Left ventricle myocardium inferior (tissue), 1 donor: ENCODE data around the gene TWF2. TPM values are rescaled to one million over a fixed set of nuclear protein-coding genes. Genes with fewer than 3 reads are reported as not detected.

Source experiments
- DNase-seq: peaks from one replicate; pipeline ENCODE4 v3.0.0-alpha.2; 2020
- H3K27ac ChIP-seq: fragments of 200-600 bp; replicated peaks from 2 replicates; pipeline ENCODE4 v1.8.0; 2021
- H3K27me3 ChIP-seq: fragments of 200-600 bp; 2 replicates; pipeline ENCODE4 v1.8.0; 2021; ENCODE audit warnings: low read depth
- H3K36me3 ChIP-seq: fragments of 200-600 bp; 2 replicates; pipeline ENCODE4 v1.8.0; 2021
- H3K4me1 ChIP-seq: fragments of 200-600 bp; 2 replicates; pipeline ENCODE4 v1.8.0; 2021
- H3K4me3 ChIP-seq: fragments of 200-600 bp; 2 replicates; pipeline ENCODE4 v1.8.0; 2021; ENCODE audit warnings: mild to moderate bottlenecking, moderate library complexity
- H3K9me3 ChIP-seq: fragments of 200-600 bp; replicated peaks from 2 replicates; pipeline ENCODE4 v1.8.0; 2021
- intact Hi-C: fragments of 100-400 bp; cut with micrococcal nuclease; formaldehyde crosslinking; loops from one replicate; pipeline ENCODE4 v1.11.0; 2022
- total RNA-seq: library from RNA; stranded (reverse); fragmentation: NEBNext Ultra II Directional; extraction: Animal tissue kit (Norgen Biotek cat#: 25700); gene quantifications from one replicate; pipeline ENCODE4 v1.2.1, GENCODE V29; 2021
- TF ChIP-seq, protein P1 (sequence below): fragments of 200-600 bp; IDR thresholded peaks from 2 replicates; pipeline ENCODE4 v1.8.0; 2021; ENCODE audit warnings: antibody characterized with exemption, mild to moderate bottlenecking, borderline replicate concordance
- donor health status: DM: no; HTN: yes; CAD: no; lungs with severe emphysema.

The TWF2 gene
- total RNA-seq, 1 donor from 2014 or later = 115 TPM

DNA sequence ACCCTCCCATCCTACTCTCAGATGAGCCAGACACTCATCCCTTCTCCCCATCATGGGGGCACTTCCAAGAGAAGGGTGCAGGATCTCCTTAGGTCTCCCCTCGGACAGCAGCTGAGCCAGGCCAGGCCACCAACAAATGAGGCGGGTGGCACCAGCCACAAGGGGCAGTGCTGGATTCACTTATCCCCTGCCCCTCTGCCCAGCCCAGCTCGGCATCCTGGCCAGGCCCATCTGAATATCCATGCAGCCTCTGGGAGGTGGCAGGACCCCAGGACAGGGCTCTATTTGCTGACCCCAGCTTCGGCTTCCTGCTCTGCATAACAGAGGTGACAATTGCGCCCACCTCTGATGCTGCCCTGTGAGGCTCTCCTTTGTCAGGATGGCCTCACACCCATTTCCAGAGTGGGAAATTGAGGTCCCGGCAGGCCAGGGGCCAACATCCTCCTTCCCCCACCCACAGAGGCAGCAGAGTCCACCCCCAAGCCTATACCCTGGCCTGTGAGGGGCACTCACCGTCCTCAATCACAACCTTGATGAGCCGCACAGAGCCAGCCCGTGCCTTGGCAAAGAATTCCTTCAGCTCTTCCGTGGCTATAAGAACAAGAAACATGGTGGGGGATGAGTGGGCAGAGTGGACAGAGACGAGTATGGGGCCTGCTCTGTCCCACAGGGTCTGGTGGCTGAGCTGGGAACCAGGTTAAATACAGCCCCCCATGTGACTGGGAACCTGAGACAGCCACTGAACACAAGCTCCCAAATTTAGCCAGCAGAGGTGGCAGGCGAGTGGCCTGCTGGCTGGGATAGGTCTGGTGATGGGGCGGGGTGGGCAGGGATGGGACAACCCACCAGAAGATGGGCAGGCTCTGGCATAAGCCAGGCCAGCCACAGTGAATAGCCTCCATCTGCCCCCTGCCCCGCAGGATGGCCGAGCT lies 4.2 kb downstream of the TWF2 start:
- intact Hi-C loops = no loop called here
- Histone ChIP-seq H3K36me3 (peaks cover 36% of the 10 kb centered on the region), H3K9me3 (no peaks in the 10 kb centered on the region), H3K27ac (peak overlapping the region; percentile 94), H3K4me3 (peak overlapping the region; percentile 70), H3K27me3 (no peaks in the 10 kb centered on the region), H3K4me1 (peaks cover 77% of the 10 kb centered on the region)
- peak; percentile 64 for DNase-seq
- TF ChIP-seq, protein P1, sequence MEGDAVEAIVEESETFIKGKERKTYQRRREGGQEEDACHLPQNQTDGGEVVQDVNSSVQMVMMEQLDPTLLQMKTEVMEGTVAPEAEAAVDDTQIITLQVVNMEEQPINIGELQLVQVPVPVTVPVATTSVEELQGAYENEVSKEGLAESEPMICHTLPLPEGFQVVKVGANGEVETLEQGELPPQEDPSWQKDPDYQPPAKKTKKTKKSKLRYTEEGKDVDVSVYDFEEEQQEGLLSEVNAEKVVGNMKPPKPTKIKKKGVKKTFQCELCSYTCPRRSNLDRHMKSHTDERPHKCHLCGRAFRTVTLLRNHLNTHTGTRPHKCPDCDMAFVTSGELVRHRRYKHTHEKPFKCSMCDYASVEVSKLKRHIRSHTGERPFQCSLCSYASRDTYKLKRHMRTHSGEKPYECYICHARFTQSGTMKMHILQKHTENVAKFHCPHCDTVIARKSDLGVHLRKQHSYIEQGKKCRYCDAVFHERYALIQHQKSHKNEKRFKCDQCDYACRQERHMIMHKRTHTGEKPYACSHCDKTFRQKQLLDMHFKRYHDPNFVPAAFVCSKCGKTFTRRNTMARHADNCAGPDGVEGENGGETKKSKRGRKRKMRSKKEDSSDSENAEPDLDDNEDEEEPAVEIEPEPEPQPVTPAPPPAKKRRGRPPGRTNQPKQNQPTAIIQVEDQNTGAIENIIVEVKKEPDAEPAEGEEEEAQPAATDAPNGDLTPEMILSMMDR = peak; percentile 43

DNA sequence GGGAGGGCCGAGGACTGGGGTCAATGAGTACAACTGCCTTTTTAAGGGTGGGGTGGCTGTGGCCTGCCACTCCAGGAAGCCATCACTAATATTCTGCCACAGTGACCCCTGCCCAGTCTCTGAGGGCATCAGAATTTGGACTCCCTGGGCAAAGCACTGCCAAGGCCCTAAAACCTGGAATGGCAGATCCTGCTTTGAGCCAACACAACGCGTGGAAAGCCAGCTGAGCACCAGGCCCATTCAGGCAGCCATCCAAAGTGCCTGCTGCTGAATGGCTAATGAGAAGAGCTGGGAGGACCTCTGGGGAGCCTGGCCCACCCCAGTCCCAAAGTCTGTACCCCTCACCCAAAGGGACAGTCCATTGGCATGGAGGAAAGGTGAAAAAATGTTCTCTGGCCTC lies 5.0 kb downstream of the TWF2 start:
- Histone ChIP-seq H3K36me3 (peaks cover 44% of the 10 kb centered on the region), H3K27me3 (no peaks in the 10 kb centered on the region), H3K27ac (peak overlapping the region; percentile 94), H3K4me3 (peak overlapping the region; percentile 70), H3K9me3 (no peaks in the 10 kb centered on the region), H3K4me1 (peaks cover 70% of the 10 kb centered on the region)
- peak; percentile 71 for DNase-seq
- TF ChIP-seq, protein P1 = no peak
- intact Hi-C loops = no loop called here

DNA sequence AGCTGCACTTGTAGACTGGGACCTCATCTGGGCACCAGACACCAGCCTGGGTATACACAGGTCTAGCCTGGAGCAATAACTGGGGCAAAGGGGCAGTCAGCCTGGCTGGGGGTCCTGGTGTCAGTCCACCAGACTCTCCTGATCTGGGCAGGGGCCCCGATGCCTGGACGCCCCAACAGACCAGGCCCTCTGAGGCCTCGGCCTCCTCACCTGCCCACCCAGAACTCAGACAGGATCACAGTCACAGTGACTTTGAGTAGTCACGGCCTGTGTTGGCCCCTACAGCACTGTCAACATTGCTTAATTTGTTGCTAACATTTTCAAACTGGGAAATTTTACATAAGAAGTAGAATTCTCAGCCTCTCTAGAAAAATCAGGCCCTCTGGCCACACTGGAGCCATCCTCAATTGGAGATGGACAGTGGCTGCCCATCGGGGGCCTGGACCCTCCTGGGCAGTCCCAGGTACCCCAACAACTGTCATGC lies 5.8 kb downstream of the TWF2 start:
- DNase-seq = no peak
- Histone ChIP-seq H3K4me3 (peak overlapping the region; percentile 70), H3K27me3 (no peaks in the 10 kb centered on the region), H3K4me1 (peaks cover 62% of the 10 kb centered on the region), H3K36me3 (peaks cover 52% of the 10 kb centered on the region), H3K27ac (peak overlapping the region; percentile 94), H3K9me3 (no peaks in the 10 kb centered on the region)
- TF ChIP-seq, protein P1 = no peak
- intact Hi-C loops = no loop called here

GRCh38 chr3:52232279-52233107 lies 6.5 kb downstream of the TWF2 start:
- no peaks in the 10 kb centered on the region for H3K9me3 ChIP-seq
- peaks cover 55% of the 10 kb centered on the region for H3K4me1 ChIP-seq
- H3K4me3 ChIP-seq = peak overlapping the region; percentile 70
- no peaks in the 10 kb centered on the region for H3K27me3 ChIP-seq
- TF ChIP-seq, protein P1 = peak; percentile 26
- H3K36me3 ChIP-seq = peaks cover 58% of the 10 kb centered on the region
- H3K27ac ChIP-seq = peak overlapping the region; percentile 94
- DNase-seq = no peak
- intact Hi-C loops = no loop called here

GRCh38 chr3:52231502-52232278 lies 7.3 kb downstream of the TWF2 start:
- Histone ChIP-seq H3K27me3 (no peaks in the 10 kb centered on the region), H3K9me3 (no peaks in the 10 kb centered on the region), H3K27ac (peak overlapping the region; percentile 40), H3K4me3 (peak overlapping the region; percentile 70), H3K36me3 (peaks cover 59% of the 10 kb centered on the region), H3K4me1 (peaks cover 47% of the 10 kb centered on the region)
- TF ChIP-seq, protein P1 = peak; percentile 89
- intact Hi-C loops = no loop called here
- peak; percentile 74 for DNase-seq
